OCI-LY7 (cell line): ENCODE results near the gene AGTRAP.

Experiments
- CTCF ChIP-seq: fragments of 200-600 bp; sonication (generic); conservative IDR thresholded peaks from 2 replicates; pipeline ENCODE4 v1.5.1; 2014; ENCODE audit warnings: mild to moderate bottlenecking, antibody characterized with exemption, low read length, moderate library complexity, mixed read lengths
- EZH2phosphoT487 ChIP-seq: fragments of 200-600 bp; sonication (generic); IDR thresholded peaks from 2 replicates; pipeline ENCODE4 v1.6.1; 2018; ENCODE audit warnings: low read depth, borderline replicate concordance, mild to moderate bottlenecking, mixed run types, antibody characterized with exemption, low read length, moderate library complexity, mixed read lengths

GRCh38 chr1:11787251-11787803 is 51.4 kb downstream of the AGTRAP start:
- TF ChIP-seq CTCF (no peak), EZH2phosphoT487 (no peak)
